ENCODE data around the gene PCDHB3.
A peak's percentile ranks its signal among the peaks of the same experiment; 100 is the strongest.

The PCDHB3 gene

GRCh38 chr5:141100243-141100805 is at the start of gene PCDHB3:
PCDHB3 (plus strand) TSS chr5:141100473; CDS start chr5:141100650, 177 bp downstream.
- no peak within 1 kb of the TSS for H3K27ac ChIP-seq
- TF ChIP-seq, protein P1, sequence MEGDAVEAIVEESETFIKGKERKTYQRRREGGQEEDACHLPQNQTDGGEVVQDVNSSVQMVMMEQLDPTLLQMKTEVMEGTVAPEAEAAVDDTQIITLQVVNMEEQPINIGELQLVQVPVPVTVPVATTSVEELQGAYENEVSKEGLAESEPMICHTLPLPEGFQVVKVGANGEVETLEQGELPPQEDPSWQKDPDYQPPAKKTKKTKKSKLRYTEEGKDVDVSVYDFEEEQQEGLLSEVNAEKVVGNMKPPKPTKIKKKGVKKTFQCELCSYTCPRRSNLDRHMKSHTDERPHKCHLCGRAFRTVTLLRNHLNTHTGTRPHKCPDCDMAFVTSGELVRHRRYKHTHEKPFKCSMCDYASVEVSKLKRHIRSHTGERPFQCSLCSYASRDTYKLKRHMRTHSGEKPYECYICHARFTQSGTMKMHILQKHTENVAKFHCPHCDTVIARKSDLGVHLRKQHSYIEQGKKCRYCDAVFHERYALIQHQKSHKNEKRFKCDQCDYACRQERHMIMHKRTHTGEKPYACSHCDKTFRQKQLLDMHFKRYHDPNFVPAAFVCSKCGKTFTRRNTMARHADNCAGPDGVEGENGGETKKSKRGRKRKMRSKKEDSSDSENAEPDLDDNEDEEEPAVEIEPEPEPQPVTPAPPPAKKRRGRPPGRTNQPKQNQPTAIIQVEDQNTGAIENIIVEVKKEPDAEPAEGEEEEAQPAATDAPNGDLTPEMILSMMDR (conservative IDR thresholded peaks at IDR 0.05): peak; percentile 85
- TF ChIP-seq ZFX (IDR thresholded peaks at IDR 0.05): no peak

- H3K27ac ChIP-seq: no peak within 1 kb of the TSS
- TF ChIP-seq ZFX (IDR thresholded peaks at IDR 0.05): no peak
- TF ChIP-seq, protein P1 (conservative IDR thresholded peaks at IDR 0.05): no peak
These were observed 49.4 kb upstream of the PCDHB3 start, which contains the start of gene PCDHB1 for GRCh38 chr5:141050622-141051520. PCDHB1 (plus strand) TSS chr5:141051374; CDS start chr5:141051471, 97 bp downstream.

GRCh38 chr5:141051521-141051866 is 48.8 kb upstream of the PCDHB3 start:
- TF ChIP-seq, protein P1 (conservative IDR thresholded peaks at IDR 0.05): no peak
- no peak for TF ChIP-seq ZFX (IDR thresholded peaks at IDR 0.05)
- no peak overlapping the region for H3K27ac ChIP-seq

DNA sequence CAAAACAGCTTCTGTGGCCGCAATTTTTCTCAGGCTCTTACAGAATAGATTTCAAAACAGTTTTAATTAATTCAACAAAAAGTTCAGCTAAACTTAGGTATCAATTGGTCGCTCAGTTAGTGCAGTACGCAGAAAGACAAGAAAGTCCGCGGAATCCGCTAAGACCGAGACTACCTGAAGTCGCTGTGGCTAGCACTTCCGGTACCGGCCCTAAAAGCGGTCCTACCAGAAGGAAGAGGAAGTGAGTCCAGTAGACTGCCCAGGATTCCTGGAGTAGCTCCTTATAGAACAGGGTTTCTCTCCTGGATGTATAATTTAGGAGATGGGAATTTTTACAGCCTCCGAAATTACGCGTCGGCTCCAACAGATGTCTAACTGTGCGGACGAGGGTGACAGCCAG is 22.4 kb upstream of the PCDHB3 start:
- TF ChIP-seq, protein P1 (conservative IDR thresholded peaks at IDR 0.05): no peak
- TF ChIP-seq ZFX (IDR thresholded peaks at IDR 0.05): no peak
- H3K27ac ChIP-seq: no peak overlapping the region

DNA sequence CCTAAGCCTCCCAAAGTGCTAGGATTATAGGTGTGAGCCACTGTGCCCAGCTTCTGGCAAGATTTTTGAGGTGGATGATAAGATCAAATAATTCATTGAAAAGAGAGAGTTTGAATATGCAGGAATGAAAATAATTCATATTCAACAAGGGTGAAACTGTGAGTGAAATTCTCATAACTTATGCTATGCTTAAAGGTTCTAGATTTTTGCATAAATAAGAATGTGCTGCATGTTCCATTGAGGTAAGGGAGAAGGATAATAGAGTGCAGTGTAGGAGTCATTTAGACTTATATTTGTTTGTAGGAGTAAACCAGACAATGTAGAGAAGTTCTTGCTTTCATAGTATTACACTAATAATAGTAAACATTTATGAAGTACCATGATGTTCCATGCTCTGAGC is 18.0 kb upstream of the PCDHB3 start:
- TF ChIP-seq, protein P1 (conservative IDR thresholded peaks at IDR 0.05): no peak
- no peak for TF ChIP-seq ZFX (IDR thresholded peaks at IDR 0.05)
- H3K27ac ChIP-seq: no peak overlapping the region

DNA sequence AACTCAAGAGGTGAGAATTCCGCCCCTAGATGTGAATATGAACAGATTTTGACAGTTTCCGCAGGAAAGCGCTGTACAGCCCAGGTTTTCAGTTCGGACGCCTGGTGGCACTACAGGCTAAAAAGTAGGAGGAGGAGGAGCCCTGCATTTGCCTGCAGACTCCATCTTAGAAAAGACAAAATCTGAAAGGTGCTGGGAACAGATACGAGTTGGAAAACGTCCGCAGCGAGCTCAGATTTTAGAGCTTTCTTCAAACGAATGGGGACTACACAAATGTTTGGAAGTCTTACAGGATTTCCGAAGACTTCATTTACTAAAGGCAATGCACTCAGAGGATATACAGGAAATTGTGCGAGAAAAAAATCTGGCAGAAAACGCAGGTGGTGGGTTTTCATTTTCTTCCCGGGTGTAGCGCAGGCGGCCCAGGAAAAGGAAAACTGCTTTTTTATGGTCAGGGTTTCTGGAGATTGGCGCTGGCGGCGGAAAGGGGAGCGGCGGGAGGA is 15.7 kb upstream of the PCDHB3 start:
- H3K27ac ChIP-seq: no peak overlapping the region; the same call in 1 of the 2 replicates
- TF ChIP-seq, protein P1 (conservative IDR thresholded peaks at IDR 0.05): peak; percentile 83
- no peak for TF ChIP-seq ZFX (IDR thresholded peaks at IDR 0.05)

Measured in C4-2B (cell line).